Psoas muscle (tissue), 8 donors: ENCODE data around the gene CAMK1D. TPM values are rescaled to one million over a fixed set of nuclear protein-coding genes. Genes with fewer than 3 reads are reported as not detected.
A peak's percentile ranks its signal among the peaks of the same experiment; 100 is the strongest.

Source experiments
- ATAC-seq, 4 donors: fragments of 200-7000 bp; cut with Tn5 transposase; one replicate each; pipeline ENCODE4 v1.9.1; 2020; ENCODE audit warnings: moderate library complexity in 3 of 4, mild to moderate bottlenecking in 2 of 4
- DNase-seq, 2 donors: peaks; one replicate each; pipeline ENCODE4 v3.0.0-alpha.2; 2020
- H3K27ac ChIP-seq: fragments of 200-600 bp; one replicate; pipeline ENCODE4 v1.8.0; 2022
- H3K27me3 ChIP-seq, 3 donors: fragments of 200-600 bp in 1 of 3; one replicate each; pipeline versions ENCODE4 v1.6.1 to v1.8.0; 2013 to 2022; ENCODE audit warnings: low read length in 2 of 3, mild to moderate bottlenecking in 2 of 3, moderate library complexity in 1 of 3; ENCODE audit not compliant: insufficient read depth in 3 of 3
- H3K36me3 ChIP-seq, 2 donors: fragments of 200-600 bp in 1 of 2; one replicate each; pipeline versions ENCODE4 v1.6.1 to v1.8.0; 2013 to 2022; ENCODE audit warnings: low read depth in 1 of 2, mild to moderate bottlenecking in 1 of 2, moderate library complexity in 1 of 2; ENCODE audit not compliant: insufficient read depth in 1 of 2
- H3K4me1 ChIP-seq: fragments of 200-600 bp; one replicate; pipeline ENCODE4 v1.8.0; 2022
- H3K4me3 ChIP-seq: fragments of 200-600 bp; one replicate; pipeline ENCODE4 v1.8.0; 2022; ENCODE audit warnings: mild to moderate bottlenecking
- H3K9me3 ChIP-seq: fragments of 200-600 bp; one replicate; pipeline ENCODE4 v1.8.0; 2022
- WGBS, 3 donors: extraction: QIAGEN DNeasy Blood & Tissue Kit; methylation state at CpG; one replicate each; pipeline versions ENCODE4 v1.1.6 to v1.1.7; 2013; 5-methylcytosine and 5-hydroxymethylcytosine counted together
- intact Hi-C, 2 donors: fragments of 100-400 bp; cut with DNase I; formaldehyde crosslinking; loops; one replicate each; pipeline versions ENCODE4 v1.11.0 to v1.14.2; 2022
- polyA plus RNA-seq, 3 donors: library from polyadenylated mRNA; stranded (reverse); fragments of 200-250 nt; gene quantifications; one replicate each; pipeline ENCODE4 v1.2.3, GENCODE V29; 2013
- total RNA-seq, 4 donors: library from RNA; stranded (reverse); fragmentation: NEBNext Ultra II Directional in 2 of 4; extraction: Animal tissue kit (Norgen Biotek cat#: 25700) in 2 of 4; gene quantifications; one replicate each; pipeline versions ENCODE4 v1.2.1 to v1.2.4, GENCODE V29; 2021 to 2023
- TF ChIP-seq, protein P1 (sequence below): fragments of 200-600 bp; IDR thresholded peaks from one replicate; pipeline ENCODE4 v1.8.0; 2022; ENCODE audit warnings: antibody characterized with exemption
- donor health status: healthy with polysubstance abuse.
- donor health status: DM: no; HTN: no; CAD: no; lungs with moderate emphysema.
- donor health status: Bipolar disorder and iron deficiency.
- donor health status: healthy.
- donor health status: DM: yes; HTN: yes; CAD: no.
- donor health status: DM: no; HTN: no; CAD: no.
- donor health status: DM: no; HTN: no; CAD: no.
- donor health status: DM: yes; HTN: yes; CAD: no.

CAMK1D gene
- total and polyA plus RNA-seq, 7 donors = 0.39 to 1.8 (median 0.53) TPM

DNA sequence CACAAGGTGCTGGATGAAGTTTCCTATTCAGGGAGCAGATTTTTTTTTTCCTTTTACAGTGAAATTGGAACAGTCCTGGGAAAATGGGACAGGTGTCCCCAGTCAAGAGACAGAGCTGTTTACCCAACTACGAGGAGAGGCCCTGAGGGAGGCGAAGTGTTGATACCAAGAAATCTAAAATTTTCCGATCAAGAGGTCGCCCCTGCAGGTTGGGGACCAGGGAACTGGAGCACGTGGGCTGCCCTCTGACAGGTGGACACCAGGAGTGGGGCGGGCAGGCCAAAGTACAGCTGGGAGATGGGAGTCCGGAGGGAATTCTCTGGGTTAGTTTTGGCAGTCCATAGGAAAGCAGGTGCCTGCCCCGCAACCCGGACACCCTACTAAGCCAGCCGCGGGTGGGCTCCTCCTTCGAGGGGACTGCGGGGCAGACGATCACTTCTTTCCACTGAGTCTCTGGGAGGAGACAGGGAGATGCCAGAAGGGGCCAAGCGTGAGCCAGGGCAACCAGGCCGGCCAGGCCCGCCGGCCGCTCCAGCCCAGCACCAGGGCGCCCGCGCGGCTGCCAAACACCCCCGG, 965 bp upstream of the CAMK1D start:
- intact Hi-C loops = no loop called here
- peaks cover 10% of the 10 kb centered on the region for H3K4me1 ChIP-seq
- no peak overlapping the region for H3K27ac ChIP-seq
- H3K36me3 ChIP-seq = no peaks in the 10 kb centered on the region
- no peaks in the 10 kb centered on the region for H3K9me3 ChIP-seq
- ATAC-seq = no peak
- no peak for DNase-seq
- WGBS, 3 donors = 14 to 22% (median 15%) methylated on average over 23 to 24 of the region's 24 CpGs
- peaks cover 0 to 19% (median 8%) of the 10 kb centered on the region in 3 donors for H3K27me3 ChIP-seq
- TF ChIP-seq, protein P1, sequence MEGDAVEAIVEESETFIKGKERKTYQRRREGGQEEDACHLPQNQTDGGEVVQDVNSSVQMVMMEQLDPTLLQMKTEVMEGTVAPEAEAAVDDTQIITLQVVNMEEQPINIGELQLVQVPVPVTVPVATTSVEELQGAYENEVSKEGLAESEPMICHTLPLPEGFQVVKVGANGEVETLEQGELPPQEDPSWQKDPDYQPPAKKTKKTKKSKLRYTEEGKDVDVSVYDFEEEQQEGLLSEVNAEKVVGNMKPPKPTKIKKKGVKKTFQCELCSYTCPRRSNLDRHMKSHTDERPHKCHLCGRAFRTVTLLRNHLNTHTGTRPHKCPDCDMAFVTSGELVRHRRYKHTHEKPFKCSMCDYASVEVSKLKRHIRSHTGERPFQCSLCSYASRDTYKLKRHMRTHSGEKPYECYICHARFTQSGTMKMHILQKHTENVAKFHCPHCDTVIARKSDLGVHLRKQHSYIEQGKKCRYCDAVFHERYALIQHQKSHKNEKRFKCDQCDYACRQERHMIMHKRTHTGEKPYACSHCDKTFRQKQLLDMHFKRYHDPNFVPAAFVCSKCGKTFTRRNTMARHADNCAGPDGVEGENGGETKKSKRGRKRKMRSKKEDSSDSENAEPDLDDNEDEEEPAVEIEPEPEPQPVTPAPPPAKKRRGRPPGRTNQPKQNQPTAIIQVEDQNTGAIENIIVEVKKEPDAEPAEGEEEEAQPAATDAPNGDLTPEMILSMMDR = no peak
- peak overlapping the region; percentile 69 for H3K4me3 ChIP-seq

DNA sequence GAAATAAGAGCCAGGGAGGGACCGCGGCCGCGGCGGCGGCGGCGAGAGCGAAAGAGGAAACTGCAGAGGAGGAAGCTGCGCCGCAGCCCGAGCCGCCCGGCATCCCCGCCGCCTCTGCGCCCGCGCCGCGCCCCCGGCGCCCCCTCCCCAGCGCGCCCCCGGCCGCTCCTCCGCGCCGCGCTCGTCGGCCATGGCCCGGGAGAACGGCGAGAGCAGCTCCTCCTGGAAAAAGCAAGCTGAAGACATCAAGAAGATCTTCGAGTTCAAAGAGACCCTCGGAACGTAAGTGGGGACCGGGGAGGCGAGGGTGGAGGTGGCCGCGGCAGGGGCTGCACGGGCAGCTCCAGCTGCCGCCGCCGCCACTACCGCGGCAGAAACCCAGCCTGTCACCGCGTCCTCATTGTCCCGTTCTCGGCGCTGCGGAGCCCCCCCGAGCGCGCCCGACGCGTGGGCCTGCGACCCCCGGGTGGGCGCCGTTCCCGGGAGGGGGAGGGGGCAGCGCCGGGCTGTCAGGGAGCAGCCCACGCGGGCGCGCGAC, 351 bp downstream of the CAMK1D start:
- Histone ChIP-seq H3K4me1 (peaks cover 10% of the 10 kb centered on the region), H3K27ac (no peak overlapping the region), H3K27me3 (peaks cover 0 to 19% (median 8%) of the 10 kb centered on the region in 3 donors), H3K9me3 (no peaks in the 10 kb centered on the region), H3K4me3 (peak overlapping the region; percentile 69), H3K36me3 (no peaks in the 10 kb centered on the region)
- TF ChIP-seq, protein P1 = no peak
- intact Hi-C loops = no loop called here
- DNase-seq (no peak), ATAC-seq (peak in 1 of 4 donors; percentile 51)
- WGBS, 3 donors = 0 to 1% (median 1%) methylated on average over 37 to 73 of the region's 73 CpGs

DNA sequence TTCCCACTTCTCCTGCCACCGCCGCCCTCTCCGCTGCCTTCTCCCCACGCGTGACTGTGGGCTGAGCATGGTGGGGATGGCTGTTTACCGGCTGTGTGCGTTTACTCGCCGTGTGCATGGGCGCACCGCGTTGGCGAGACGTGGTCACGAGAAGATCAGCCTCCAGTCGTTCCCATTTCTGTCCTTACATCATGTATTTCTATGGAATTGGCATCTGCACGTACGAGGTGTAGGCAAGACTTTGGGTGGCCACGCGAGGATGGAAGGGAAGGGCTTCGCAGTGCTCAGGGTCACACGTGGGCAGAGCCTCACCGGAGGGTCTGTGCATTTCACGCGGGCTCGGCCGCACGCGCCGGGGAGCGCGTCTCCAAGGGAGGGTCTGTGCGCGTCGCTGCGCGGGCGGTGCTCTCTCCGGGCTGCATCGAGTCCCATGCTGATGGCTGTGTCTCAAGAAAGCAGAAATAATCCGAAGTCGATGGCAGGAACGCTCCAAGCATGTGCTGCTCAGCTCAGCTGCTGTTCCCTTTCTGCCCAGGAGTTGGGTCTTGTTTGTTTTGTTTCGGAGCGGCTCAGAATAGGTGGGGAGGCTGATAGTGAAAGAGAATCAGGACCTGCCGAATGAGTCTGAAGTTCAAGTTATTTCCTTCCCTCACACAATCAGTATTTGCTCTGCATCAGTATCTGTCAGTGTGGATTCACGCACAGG, 973 bp downstream of the CAMK1D start:
- intact Hi-C loops = no loop called here
- peak in 2 of 4 donors; percentile 21 to 43 for ATAC-seq
- Histone ChIP-seq H3K27ac (no peak overlapping the region), H3K4me1 (peaks cover 10% of the 10 kb centered on the region), H3K4me3 (peak overlapping the region; percentile 69), H3K9me3 (no peaks in the 10 kb centered on the region), H3K27me3 (peaks cover 0 to 19% (median 9%) of the 10 kb centered on the region in 3 donors), H3K36me3 (no peaks in the 10 kb centered on the region)
- WGBS, 3 donors = 0 to 1% (median 1%) methylated on average over 45 to 47 of the region's 47 CpGs
- TF ChIP-seq, protein P1 = no peak
- peak; percentile 21 to 56 for DNase-seq

DNA sequence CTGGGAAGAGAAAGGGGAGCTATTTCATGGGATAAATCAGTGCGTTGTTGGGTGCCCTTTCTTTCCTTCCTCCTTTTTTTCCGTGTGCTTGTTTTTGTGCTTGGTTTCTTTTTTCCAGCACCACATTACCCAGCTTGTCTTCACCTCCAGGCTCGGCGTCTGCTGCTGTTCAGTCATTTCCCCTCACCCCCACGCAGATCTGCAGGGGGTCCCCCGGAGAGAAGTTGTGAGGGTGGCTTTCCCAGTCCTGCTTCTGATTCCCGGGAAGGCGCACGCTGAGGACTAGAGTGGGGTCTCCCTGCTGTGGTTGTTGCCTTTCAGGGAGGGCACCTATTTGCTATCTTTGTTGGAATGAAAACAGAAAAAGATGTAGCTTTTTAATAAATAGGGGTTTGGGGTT, 1.6 kb downstream of the CAMK1D start:
- intact Hi-C loops = no loop called here
- peak overlapping the region; percentile 69 for H3K4me3 ChIP-seq
- no peaks in the 10 kb centered on the region for H3K9me3 ChIP-seq
- no peak overlapping the region for H3K27ac ChIP-seq
- H3K27me3 ChIP-seq = peaks cover 0 to 19% (median 11%) of the 10 kb centered on the region in 3 donors
- TF ChIP-seq, protein P1 = no peak
- ATAC-seq (no peak), DNase-seq (no peak)
- no peaks in the 10 kb centered on the region for H3K36me3 ChIP-seq
- H3K4me1 ChIP-seq = peaks cover 10% of the 10 kb centered on the region
- 10 to 13% (median 11%) methylated on average over 9 of the region's 9 CpGs for WGBS, 3 donors
